HEK293T (cell line): Measurements from ENCODE around the gene CFAP92.

Source experiments
- HDGF ChIP-seq: fragments of 450-650 bp; IDR thresholded peaks from 2 replicates; pipeline ENCODE4 v1.6.1; 2017; ENCODE audit warnings: antibody characterized with exemption, borderline replicate concordance
- SP1 ChIP-seq: fragments of 450-650 bp; IDR thresholded peaks from 2 replicates; pipeline ENCODE4 v1.6.1; 2017

DNA sequence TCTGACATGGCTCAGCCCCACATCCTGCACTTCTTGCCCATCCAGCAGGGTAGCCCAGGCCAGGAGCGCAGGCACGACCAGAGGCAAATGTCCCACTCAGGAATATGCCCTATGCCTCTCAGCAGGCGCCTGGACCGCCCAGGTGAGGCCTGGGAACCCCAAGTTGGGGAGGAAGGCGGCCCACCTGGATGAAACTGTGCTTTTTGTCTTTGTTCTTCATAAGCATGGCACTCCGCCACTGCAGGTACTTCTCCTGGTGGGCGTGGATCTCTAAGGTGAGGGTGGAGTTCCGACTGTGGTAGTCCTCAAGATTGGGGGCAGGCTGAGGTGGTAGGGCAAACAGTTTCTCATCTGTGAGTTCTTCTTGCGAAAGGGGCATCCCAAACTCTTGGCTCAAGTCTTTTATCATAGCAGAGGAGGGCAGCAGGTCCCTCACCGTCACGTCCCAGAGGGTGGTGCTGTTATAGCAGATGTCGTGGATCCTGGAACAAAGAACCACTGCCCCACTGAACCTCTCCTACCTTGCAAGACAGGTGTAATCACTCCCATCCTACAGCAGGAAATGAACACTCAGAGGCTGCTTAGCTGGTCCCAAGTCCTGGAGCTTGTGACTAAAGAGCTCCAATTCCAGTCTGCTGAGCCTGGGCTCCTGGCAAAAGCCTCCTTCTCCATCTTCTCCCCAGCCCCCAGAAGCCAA, 61.2 kb downstream of the CFAP92 start:
- TF ChIP-seq SP1 (no peak), HDGF (no peak)
